Measurements from ENCODE around the gene SFMBT1.

The SFMBT1 gene

DNA sequence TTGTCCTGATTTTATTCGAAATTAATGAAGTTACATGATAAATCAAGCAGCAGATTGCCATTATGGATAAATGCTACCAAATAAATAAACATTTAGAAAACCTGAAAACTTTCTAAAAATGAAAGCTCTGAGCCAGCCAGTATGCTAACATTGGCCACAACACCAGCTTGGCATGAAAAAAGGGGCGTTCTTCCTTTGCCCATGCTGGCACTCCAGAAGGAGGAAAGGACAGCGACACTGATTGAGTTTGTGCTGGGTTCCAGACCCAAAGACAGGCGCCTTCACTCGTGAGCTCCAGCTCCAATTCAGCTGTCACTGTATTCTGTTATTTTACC lies 153.6 kb downstream of the SFMBT1 start:
- Mint-ChIP-seq H3K36me3 (ENCODE audit: low read depth) (peaks cover 6% of the 10 kb centered on the region), H3K27ac (no peak overlapping the region), H3K9me3 (no peaks in the 10 kb centered on the region), H3K4me3 (no peak overlapping the region), H3K27me3 (ENCODE audit: low read depth) (no peaks in the 10 kb centered on the region), H3K4me1 (ENCODE audit: low read depth) (peaks cover 49% of the 10 kb centered on the region)

DNA sequence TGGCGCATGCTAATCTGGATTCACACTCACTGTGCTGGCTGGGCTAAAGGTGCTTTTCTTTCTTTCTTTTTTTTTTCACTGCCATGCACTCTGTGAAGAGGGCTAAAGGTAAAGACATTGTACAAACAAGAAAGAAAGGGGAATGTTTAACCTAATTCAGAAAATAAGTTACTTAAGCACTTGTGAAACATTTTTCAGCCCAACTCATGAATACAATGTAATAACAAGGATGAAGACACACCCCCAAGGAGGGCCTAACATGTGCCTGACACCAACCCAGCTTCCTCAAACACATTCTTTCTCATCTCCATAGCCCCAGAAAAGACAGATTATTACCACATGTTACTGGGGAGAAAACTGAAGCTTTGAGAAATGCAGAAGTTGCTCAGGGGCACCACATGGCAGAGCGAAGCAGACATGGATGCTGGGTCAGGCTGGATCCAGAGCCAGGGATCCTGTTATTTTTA lies 154.2 kb downstream of the SFMBT1 start:
- Mint-ChIP-seq H3K27ac (peak overlapping the region; percentile 13), H3K4me3 (no peak overlapping the region), H3K9me3 (no peaks in the 10 kb centered on the region), H3K27me3 (ENCODE audit: low read depth) (no peaks in the 10 kb centered on the region), H3K36me3 (ENCODE audit: low read depth) (peaks cover 6% of the 10 kb centered on the region), H3K4me1 (ENCODE audit: low read depth) (peaks cover 46% of the 10 kb centered on the region)

DNA sequence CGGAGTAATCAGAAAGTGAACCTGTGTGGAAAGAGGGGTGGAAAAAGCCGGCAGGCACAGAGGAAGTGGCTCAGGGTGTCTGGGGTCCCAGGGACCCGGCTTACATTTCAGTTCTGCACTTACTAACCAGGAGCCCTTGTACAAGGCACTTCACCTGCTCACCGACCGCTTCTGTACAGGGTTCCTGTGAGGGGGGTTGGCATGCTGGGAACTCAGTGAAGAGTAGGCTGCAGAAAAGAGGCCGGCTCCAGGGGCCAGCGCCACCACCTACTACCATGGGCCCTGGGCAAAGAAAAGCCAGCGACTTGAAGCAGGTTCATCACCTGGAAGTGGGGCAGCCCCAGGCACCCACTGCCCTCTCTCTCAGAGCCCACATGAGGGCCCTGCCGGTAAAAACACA lies 154.7 kb downstream of the SFMBT1 start:
- H3K9me3 Mint-ChIP-seq, result no peaks in the 10 kb centered on the region
- no peak overlapping the region for H3K4me3 Mint-ChIP-seq
- peak overlapping the region; percentile 28 for H3K27ac Mint-ChIP-seq
- no peaks in the 10 kb centered on the region for H3K27me3 Mint-ChIP-seq (ENCODE audit: low read depth)
- H3K36me3 Mint-ChIP-seq (ENCODE audit: low read depth), result peaks cover 8% of the 10 kb centered on the region
- peaks cover 41% of the 10 kb centered on the region for H3K4me1 Mint-ChIP-seq (ENCODE audit: low read depth)

- Mint-ChIP-seq H3K4me1 (ENCODE audit: low read depth) (peaks cover 37% of the 10 kb centered on the region), H3K27ac (no peak overlapping the region), H3K4me3 (no peak overlapping the region), H3K27me3 (ENCODE audit: low read depth) (no peaks in the 10 kb centered on the region), H3K36me3 (ENCODE audit: low read depth) (peaks cover 13% of the 10 kb centered on the region), H3K9me3 (no peaks in the 10 kb centered on the region)
Observed at GRCh38 chr3:52890735-52891134, 155.1 kb downstream of the SFMBT1 start.

DNA sequence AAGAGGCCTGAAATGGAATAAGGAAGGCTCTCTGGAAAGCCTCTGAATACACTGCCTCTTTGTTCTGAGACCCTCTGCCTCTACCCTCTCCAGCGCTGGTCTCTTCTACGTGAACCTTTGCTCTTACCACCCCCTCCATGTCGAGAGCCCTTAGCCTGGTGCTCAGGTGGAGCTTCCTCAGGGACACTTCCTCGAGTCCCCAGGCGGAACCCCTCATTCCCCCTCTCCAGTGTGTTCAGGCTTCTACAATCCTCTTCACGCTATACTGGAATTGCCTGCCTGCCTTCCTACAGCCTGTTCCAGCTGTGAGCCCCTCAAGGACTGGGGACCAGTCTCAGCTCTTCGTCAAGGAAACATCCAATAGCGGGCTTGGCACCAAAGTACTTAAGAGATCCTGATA lies 156.0 kb downstream of the SFMBT1 start:
- peaks cover 3% of the 10 kb centered on the region for H3K9me3 Mint-ChIP-seq
- H3K36me3 Mint-ChIP-seq (ENCODE audit: low read depth), result peaks cover 21% of the 10 kb centered on the region
- H3K4me1 Mint-ChIP-seq (ENCODE audit: low read depth), result peaks cover 29% of the 10 kb centered on the region
- no peak overlapping the region for H3K4me3 Mint-ChIP-seq
- no peak overlapping the region for H3K27ac Mint-ChIP-seq
- no peaks in the 10 kb centered on the region for H3K27me3 Mint-ChIP-seq (ENCODE audit: low read depth)

DNA sequence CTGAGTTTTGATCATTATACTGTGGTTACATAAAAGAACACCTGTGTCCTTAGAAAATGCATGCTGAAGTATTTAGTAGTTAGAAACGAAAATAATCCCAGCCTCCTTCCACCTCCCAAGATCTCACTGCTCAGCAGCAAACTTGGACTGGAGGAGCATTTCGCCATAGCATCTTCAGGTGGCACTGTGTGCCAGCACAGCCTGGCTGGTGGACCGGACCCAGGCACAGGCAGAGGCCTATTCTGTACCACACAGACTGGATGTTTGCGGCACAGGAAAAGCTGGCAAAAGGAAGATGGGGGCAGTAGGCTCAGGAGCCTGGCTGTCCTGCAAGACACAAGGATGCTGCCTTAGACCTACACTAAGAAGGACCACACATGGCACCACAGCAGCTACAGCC lies 158.7 kb downstream of the SFMBT1 start:
- Mint-ChIP-seq H3K27me3 (ENCODE audit: low read depth) (no peaks in the 10 kb centered on the region), H3K27ac (no peak overlapping the region), H3K9me3 (peaks cover 3% of the 10 kb centered on the region), H3K4me3 (no peak overlapping the region), H3K4me1 (ENCODE audit: low read depth) (peaks cover 7% of the 10 kb centered on the region), H3K36me3 (ENCODE audit: low read depth) (peaks cover 18% of the 10 kb centered on the region)

- H3K4me1 Mint-ChIP-seq (ENCODE audit: low read depth), result peaks cover 5% of the 10 kb centered on the region
- no peaks in the 10 kb centered on the region for H3K27me3 Mint-ChIP-seq (ENCODE audit: low read depth)
- peaks cover 3% of the 10 kb centered on the region for H3K9me3 Mint-ChIP-seq
- peaks cover 18% of the 10 kb centered on the region for H3K36me3 Mint-ChIP-seq (ENCODE audit: low read depth)
- no peak overlapping the region for H3K27ac Mint-ChIP-seq
- H3K4me3 Mint-ChIP-seq, result no peak overlapping the region
Observed at GRCh38 chr3:52886049-52886730, 159.7 kb downstream of the SFMBT1 start.

DNA sequence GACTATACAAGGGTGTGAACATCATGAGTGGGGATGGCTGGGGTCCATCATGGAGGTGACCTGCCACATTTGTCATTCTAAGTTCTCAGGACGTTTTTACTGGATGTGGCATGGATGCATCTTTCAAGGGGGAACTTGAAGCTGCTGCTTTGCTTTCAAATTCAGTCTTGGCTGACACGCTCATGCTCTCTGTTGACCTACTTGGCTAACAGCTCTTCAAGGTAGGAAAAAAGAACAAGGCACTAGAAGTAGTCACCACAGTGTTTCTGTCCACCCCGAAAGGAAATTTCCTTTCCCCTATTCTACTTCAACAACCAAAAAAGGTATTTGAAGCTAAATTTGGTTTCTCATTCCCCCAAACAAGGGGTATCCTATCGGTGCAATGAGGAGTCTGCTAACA lies 163.5 kb downstream of the SFMBT1 start:
- peaks cover 18% of the 10 kb centered on the region for H3K36me3 Mint-ChIP-seq (ENCODE audit: low read depth)
- H3K4me3 Mint-ChIP-seq, result no peak overlapping the region
- H3K4me1 Mint-ChIP-seq (ENCODE audit: low read depth), result peaks cover 3% of the 10 kb centered on the region
- H3K27me3 Mint-ChIP-seq (ENCODE audit: low read depth), result no peaks in the 10 kb centered on the region
- peaks cover 3% of the 10 kb centered on the region for H3K9me3 Mint-ChIP-seq
- no peak overlapping the region for H3K27ac Mint-ChIP-seq

- Mint-ChIP-seq H3K27me3 (ENCODE audit: low read depth) (no peaks in the 10 kb centered on the region), H3K4me3 (no peak overlapping the region), H3K27ac (no peak overlapping the region), H3K9me3 (peaks cover 3% of the 10 kb centered on the region), H3K4me1 (ENCODE audit: low read depth) (peaks cover 3% of the 10 kb centered on the region), H3K36me3 (ENCODE audit: low read depth) (peaks cover 18% of the 10 kb centered on the region)
Observed at GRCh38 chr3:52881871-52882270, 164.0 kb downstream of the SFMBT1 start.

- H3K4me1 Mint-ChIP-seq (ENCODE audit: low read depth), result peaks cover 6% of the 10 kb centered on the region
- peaks cover 7% of the 10 kb centered on the region for H3K36me3 Mint-ChIP-seq (ENCODE audit: low read depth)
- no peaks in the 10 kb centered on the region for H3K27me3 Mint-ChIP-seq (ENCODE audit: low read depth)
- no peak overlapping the region for H3K4me3 Mint-ChIP-seq
- no peak overlapping the region for H3K27ac Mint-ChIP-seq
- H3K9me3 Mint-ChIP-seq, result peaks cover 3% of the 10 kb centered on the region
Observed at GRCh38 chr3:52880474-52880873, 165.4 kb downstream of the SFMBT1 start.

GRCh38 chr3:52880047-52880446 lies 165.8 kb downstream of the SFMBT1 start:
- Mint-ChIP-seq H3K4me1 (ENCODE audit: low read depth) (peaks cover 10% of the 10 kb centered on the region), H3K27me3 (ENCODE audit: low read depth) (no peaks in the 10 kb centered on the region), H3K27ac (no peak overlapping the region)

GRCh38 chr3:52879581-52879980 lies 166.3 kb downstream of the SFMBT1 start:
- H3K9me3 Mint-ChIP-seq, result no peaks in the 10 kb centered on the region
- H3K27ac Mint-ChIP-seq, result no peak overlapping the region
- H3K4me3 Mint-ChIP-seq, result no peak overlapping the region
- peaks cover 14% of the 10 kb centered on the region for H3K4me1 Mint-ChIP-seq (ENCODE audit: low read depth)
- no peaks in the 10 kb centered on the region for H3K27me3 Mint-ChIP-seq (ENCODE audit: low read depth)
- no peaks in the 10 kb centered on the region for H3K36me3 Mint-ChIP-seq (ENCODE audit: low read depth)

More at GRCh38 chr3:52880047-52880446, 165.8 kb downstream of the SFMBT1 start:
- H3K36me3 Mint-ChIP-seq (ENCODE audit: low read depth), result peaks cover 3% of the 10 kb centered on the region
- no peak overlapping the region for H3K4me3 Mint-ChIP-seq
- peaks cover 2% of the 10 kb centered on the region for H3K9me3 Mint-ChIP-seq

GRCh38 chr3:52879090-52879489 lies 166.8 kb downstream of the SFMBT1 start:
- no peaks in the 10 kb centered on the region for H3K36me3 Mint-ChIP-seq (ENCODE audit: low read depth)

GRCh38 chr3:52877085-52877484 lies 168.8 kb downstream of the SFMBT1 start:
- Mint-ChIP-seq H3K4me1 (ENCODE audit: low read depth) (peaks cover 21% of the 10 kb centered on the region), H3K9me3 (no peaks in the 10 kb centered on the region), H3K27ac (no peak overlapping the region), H3K36me3 (ENCODE audit: low read depth) (no peaks in the 10 kb centered on the region), H3K27me3 (ENCODE audit: low read depth) (no peaks in the 10 kb centered on the region), H3K4me3 (no peak overlapping the region)

More at GRCh38 chr3:52879090-52879489, 166.8 kb downstream of the SFMBT1 start:
- Mint-ChIP-seq H3K4me1 (ENCODE audit: low read depth) (peaks cover 18% of the 10 kb centered on the region), H3K4me3 (no peak overlapping the region), H3K27ac (no peak overlapping the region), H3K9me3 (no peaks in the 10 kb centered on the region), H3K27me3 (ENCODE audit: low read depth) (no peaks in the 10 kb centered on the region)

- no peak overlapping the region for H3K27ac Mint-ChIP-seq
- no peaks in the 10 kb centered on the region for H3K36me3 Mint-ChIP-seq (ENCODE audit: low read depth)
- no peaks in the 10 kb centered on the region for H3K27me3 Mint-ChIP-seq (ENCODE audit: low read depth)
- H3K9me3 Mint-ChIP-seq, result no peaks in the 10 kb centered on the region
- peaks cover 20% of the 10 kb centered on the region for H3K4me1 Mint-ChIP-seq (ENCODE audit: low read depth)
- H3K4me3 Mint-ChIP-seq, result no peak overlapping the region
Observed at GRCh38 chr3:52874864-52875587, 170.8 kb downstream of the SFMBT1 start.
